ENCODE data around the gene PRRG4.
"Not testable (repeated sequence)": the region's sequence is repeated elsewhere in the genome, so short reads cannot be mapped to it uniquely, and the experiment has no call there.

Gene PRRG4

GRCh38 chr11:32831221-32831620, 1.5 kb downstream of the PRRG4 start:
- no peak for DNase-seq

GRCh38 chr11:32833921-32834320, 4.2 kb downstream of the PRRG4 start:
- no peak for DNase-seq

- DNase-seq, result no peak
These were observed 7.2 kb downstream of the PRRG4 start for GRCh38 chr11:32836946-32837345.

- no peak for DNase-seq
These were observed 9.0 kb downstream of the PRRG4 start for GRCh38 chr11:32838505-32839274.

- no peak for DNase-seq
These were observed 9.6 kb downstream of the PRRG4 start for GRCh38 chr11:32839308-32839707.

GRCh38 chr11:32840587-32840986, 10.9 kb downstream of the PRRG4 start:
- DNase-seq, result no peak

- DNase-seq, result no peak
These were observed 13.8 kb downstream of the PRRG4 start for GRCh38 chr11:32843544-32843943.

- DNase-seq, result no peak
These were observed 17.8 kb downstream of the PRRG4 start for GRCh38 chr11:32847511-32847910.

GRCh38 chr11:32849761-32850160, 20.0 kb downstream of the PRRG4 start:
- no peak for DNase-seq

- no peak for DNase-seq
These were observed 21.5 kb downstream of the PRRG4 start for GRCh38 chr11:32851251-32851650.

- DNase-seq, result no peak
These were observed 22.5 kb downstream of the PRRG4 start for GRCh38 chr11:32852207-32852606.

- DNase-seq, result no peak
These were observed 25.9 kb downstream of the PRRG4 start for GRCh38 chr11:32855601-32856000.

- no peak for DNase-seq
These were observed 29.0 kb downstream of the PRRG4 start for GRCh38 chr11:32858731-32859130.

- no peak for DNase-seq
These were observed 32.3 kb downstream of the PRRG4 start for GRCh38 chr11:32861850-32862577.

- no peak for DNase-seq
These were observed 34.8 kb downstream of the PRRG4 start for GRCh38 chr11:32864555-32864954.

GRCh38 chr11:32868752-32869151, 39.0 kb downstream of the PRRG4 start:
- not testable (repeated sequence) for DNase-seq

- DNase-seq, result peak; percentile 37
These were observed 40.9 kb downstream of the PRRG4 start for GRCh38 chr11:32870676-32871075.

GRCh38 chr11:32874132-32874531, 44.4 kb downstream of the PRRG4 start:
- no peak for DNase-seq

GRCh38 chr11:32881286-32881685, 51.6 kb downstream of the PRRG4 start:
- no peak for DNase-seq

GRCh38 chr11:32883421-32883820, 53.7 kb downstream of the PRRG4 start:
- no peak for DNase-seq

GRCh38 chr11:32884023-32884422, 54.3 kb downstream of the PRRG4 start:
- no peak for DNase-seq

GRCh38 chr11:32884770-32885384, 55.1 kb downstream of the PRRG4 start:
- no peak for DNase-seq

- DNase-seq, result no peak
These were observed 55.8 kb downstream of the PRRG4 start for GRCh38 chr11:32885556-32885955.

GRCh38 chr11:32886180-32886579, 56.5 kb downstream of the PRRG4 start:
- DNase-seq, result no peak

Data from activated CD8-positive, alpha-beta memory T cell treated with anti-CD3 and anti-CD28 coated beads, Interleukin-2, amount 50 U/mL, for 4 hours (primary cell).